AML-193 (cell line): ENCODE data around the gene DARS2.
"Not testable (repeated sequence)": the region's sequence is repeated elsewhere in the genome, so short reads cannot be mapped to it uniquely, and the experiment has no call there.

Experiments used
- DNase-seq, 2 experiments: peaks; one replicate each; lab custom pipeline; 2025; lab: John Stamatoyannopoulos, UW

Gene DARS2, protein sequence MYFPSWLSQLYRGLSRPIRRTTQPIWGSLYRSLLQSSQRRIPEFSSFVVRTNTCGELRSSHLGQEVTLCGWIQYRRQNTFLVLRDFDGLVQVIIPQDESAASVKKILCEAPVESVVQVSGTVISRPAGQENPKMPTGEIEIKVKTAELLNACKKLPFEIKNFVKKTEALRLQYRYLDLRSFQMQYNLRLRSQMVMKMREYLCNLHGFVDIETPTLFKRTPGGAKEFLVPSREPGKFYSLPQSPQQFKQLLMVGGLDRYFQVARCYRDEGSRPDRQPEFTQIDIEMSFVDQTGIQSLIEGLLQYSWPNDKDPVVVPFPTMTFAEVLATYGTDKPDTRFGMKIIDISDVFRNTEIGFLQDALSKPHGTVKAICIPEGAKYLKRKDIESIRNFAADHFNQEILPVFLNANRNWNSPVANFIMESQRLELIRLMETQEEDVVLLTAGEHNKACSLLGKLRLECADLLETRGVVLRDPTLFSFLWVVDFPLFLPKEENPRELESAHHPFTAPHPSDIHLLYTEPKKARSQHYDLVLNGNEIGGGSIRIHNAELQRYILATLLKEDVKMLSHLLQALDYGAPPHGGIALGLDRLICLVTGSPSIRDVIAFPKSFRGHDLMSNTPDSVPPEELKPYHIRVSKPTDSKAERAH

DNA sequence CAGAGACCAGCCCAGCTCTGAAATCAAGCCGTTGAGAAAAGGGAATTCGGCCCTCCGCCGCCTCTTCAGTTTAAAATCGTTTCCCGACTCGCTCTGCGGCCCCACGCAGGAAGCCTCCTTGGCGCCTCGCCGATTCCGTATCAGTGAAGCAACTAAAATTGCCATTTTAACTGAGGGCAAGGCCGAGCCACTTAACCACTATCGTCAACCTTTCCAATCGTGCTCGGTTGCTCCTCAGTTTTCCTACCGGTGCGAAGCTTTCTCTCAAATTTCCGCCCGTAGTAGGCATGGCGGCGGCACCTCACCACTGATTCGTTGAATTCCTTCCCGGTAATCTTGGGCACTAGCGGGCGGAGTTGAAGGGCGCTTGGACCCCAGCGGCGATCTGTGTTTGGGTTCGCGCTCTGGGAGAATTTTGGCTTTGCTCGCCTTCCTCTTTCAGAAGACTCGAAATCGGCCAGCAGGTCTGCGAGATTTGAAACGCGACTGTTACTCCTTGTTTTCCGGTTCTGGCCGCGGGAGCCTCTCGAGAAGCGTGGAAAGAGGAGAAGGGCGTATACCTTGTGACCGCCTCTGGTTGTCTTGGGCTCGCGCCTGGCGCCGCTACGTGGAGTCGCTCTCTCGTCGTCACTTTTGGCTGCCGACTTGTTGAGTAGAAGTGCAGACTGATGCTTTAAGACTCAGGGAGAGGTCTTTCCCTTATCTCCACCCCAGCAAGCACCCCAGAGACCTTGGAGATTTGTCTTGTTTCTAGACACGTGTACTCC, at the start of gene DARS2, which contains the start of gene CENPL:
DARS2 (plus strand) TSS at position 359 of the 767 bp plus-strand sequence. CDS start 557 bp downstream, outside the sequence.
CENPL (minus strand) TSS at position 569 of the 767 bp plus-strand sequence. CDS start 13,584 bp downstream, outside the sequence.
- peak; percentile 95 to 96 for DNase-seq

- DNase-seq: no peak
Observed at GRCh38 chr1:173775578-173776226, 48.8 kb upstream of the DARS2 start.

- DNase-seq: no peak
Observed at GRCh38 chr1:173779936-173780335, 44.5 kb upstream of the DARS2 start.

DNA sequence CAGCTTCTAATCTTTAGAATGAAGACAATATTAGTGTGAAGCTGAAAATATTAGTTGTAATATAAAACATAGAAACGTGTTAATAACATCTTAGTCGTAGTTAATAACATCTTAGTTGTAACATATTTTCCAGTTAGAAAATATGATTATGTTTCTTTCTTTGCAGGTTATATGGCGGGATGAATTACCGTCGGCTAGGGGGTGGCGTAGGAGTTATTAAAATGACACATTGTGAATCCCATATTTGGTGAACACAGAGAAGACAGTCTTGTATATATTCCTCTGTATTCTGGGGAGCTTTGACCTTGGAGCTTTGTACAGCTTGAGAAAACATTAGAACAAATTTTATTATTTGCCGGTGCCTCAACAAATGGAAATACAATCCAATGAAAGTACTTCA, 39.5 kb upstream of the DARS2 start:
- no peak for DNase-seq

- DNase-seq: no peak
Observed at GRCh38 chr1:173789841-173790240, 34.6 kb upstream of the DARS2 start.

DNA sequence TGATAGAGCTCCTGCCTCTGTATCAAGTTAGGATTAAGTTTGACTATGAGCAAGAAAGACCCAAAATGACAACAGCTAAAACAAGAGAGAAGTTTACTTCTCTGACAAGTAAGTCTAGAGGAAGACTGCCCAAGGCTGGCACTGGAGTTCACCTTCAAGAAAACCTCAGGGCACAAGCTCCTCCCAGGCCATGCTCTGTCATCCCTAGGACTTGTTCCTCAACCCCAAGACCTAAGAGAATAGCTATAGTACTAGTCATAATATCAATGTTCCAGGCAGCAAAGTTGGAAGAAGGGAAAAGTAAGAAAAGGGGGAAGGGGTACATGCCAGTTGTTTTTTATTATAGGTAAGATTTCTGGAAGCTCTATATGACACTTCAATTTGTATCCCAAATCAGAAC, 26.4 kb upstream of the DARS2 start:
- DNase-seq: no peak

DNA sequence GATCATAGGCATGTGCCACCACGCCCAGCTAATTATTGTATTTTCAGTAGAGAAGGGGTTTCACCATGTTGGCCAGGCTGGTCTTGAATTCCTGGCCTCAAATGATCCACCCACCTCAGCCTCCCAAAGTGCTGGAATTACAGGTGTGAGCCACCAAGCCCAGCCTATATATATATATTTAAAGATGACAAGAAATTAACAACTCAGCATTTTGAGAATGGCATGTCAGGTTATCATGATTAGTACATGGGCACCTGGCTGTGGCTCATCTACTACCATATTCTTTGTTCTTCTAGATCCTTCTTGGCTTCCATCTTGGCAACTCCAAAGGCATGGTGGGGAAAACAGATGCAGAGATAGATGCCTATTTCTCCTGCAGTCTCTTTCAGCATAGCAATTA, 24.5 kb upstream of the DARS2 start:
- not testable (repeated sequence) for DNase-seq

DNA sequence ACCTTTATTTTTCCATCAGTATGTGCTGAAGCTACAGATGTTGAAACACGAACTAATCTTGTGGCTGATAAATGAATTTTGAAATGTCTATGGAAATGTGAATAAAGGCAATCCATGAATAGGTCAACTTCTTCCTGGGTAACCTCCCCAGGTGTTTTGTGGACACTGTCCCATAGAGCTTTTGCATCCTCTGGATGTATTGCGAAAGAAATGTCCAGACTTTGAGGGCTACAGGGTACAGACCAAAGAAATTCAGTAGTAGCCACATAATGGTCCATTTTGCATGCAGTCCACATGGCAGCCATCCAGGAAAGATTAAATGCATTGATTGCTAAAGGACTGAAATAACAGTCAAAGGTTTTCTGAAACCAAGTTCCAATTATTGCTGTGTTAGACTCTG, 21.5 kb upstream of the DARS2 start:
- no peak for DNase-seq

- DNase-seq: not testable (repeated sequence)
Observed at GRCh38 chr1:173813654-173814053, 10.8 kb upstream of the DARS2 start.

DNA sequence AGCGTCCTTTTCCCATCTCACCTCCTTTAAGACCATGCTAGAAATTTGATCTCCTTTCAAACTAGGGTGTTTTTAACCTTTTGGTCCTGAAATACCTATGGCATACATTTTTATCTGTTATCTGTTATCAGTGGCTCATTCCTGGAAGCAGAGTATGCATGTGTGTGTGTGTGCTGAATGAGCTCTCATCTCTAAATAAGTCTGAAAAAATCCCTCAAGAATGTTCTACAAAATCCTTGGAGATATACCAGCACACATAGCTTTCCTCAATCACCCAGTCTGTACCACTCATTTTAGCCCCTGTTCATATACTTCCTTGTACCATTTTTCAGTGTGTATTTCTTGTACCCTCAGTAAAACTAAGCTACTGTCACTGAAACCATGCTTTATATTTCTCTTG, 6.0 kb upstream of the DARS2 start:
- DNase-seq: no peak

DNA sequence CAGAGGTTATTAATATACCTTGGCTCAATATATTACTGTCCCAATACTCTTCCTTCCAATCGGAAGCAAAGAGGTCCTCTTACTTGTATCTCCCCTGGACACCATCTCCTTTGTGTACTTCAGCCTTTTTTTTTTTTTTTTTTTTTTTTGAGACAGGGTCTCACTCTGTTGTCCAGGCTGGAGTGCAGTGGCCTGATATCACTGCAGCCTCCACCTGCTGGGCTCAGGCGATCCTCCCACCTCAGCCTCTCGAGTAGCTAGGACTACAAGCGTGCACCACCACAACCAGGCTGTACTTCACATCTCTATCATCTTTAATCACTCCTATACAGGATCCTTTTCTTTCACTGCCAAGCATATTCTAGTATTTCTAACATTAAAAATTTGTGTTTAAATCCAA, 2.8 kb upstream of the DARS2 start:
- DNase-seq: no peak

DNA sequence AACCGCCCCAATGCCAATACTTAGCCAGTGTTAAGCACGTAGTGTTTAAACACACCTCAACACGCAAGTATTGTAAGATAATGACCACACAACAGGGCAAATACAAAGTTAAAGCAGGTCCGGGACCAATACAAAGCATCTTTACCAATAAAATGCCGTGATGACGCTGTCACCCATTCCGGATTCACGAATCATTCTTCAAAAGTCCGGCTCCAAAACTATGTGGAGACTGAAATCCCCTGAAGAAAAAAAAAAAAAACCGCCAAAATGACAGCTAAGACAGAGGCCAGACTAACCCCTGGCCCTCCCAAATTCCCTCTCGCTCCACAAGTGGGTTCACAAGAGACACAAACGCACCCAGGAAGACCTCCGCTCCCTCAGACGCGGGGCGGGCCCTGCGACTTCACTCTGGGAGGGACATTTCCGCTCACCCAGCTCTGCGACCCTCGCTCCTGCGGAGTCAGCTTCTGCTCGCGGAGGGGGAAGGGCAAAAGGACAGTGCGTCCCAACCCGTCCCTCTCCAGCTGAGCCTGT, 625 bp upstream of the DARS2 start:
- DNase-seq: no peak

GRCh38 chr1:173827611-173828010, 3.1 kb downstream of the DARS2 start:
- no peak for DNase-seq

DNA sequence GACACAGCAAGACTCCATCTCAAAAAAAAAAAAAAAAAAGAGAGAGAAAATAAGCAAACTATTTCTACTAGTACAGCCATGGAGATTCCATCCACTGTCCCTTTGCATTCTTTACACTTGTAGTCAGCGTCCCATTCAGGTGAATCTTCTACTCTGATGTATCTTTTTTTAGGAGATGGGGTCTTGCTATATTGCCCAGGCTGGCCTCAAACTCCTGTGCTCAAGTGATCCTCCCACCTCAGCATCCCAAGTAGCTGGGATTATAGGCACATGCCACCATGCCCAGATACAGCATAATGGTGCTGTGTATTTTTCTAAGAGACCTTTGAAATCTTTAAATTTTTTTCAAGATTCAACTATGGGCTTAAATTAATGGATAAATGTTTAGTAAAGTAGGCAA, 8.3 kb downstream of the DARS2 start:
- DNase-seq: no peak

GRCh38 chr1:173852105-173852504, 27.6 kb downstream of the DARS2 start:
- no peak for DNase-seq

GRCh38 chr1:173853074-173853473, 28.6 kb downstream of the DARS2 start:
- no peak for DNase-seq

- DNase-seq: no peak
Observed at GRCh38 chr1:173856014-173856413, 31.5 kb downstream of the DARS2 start.

GRCh38 chr1:173856903-173857302, 32.4 kb downstream of the DARS2 start:
- DNase-seq: no peak

DNA sequence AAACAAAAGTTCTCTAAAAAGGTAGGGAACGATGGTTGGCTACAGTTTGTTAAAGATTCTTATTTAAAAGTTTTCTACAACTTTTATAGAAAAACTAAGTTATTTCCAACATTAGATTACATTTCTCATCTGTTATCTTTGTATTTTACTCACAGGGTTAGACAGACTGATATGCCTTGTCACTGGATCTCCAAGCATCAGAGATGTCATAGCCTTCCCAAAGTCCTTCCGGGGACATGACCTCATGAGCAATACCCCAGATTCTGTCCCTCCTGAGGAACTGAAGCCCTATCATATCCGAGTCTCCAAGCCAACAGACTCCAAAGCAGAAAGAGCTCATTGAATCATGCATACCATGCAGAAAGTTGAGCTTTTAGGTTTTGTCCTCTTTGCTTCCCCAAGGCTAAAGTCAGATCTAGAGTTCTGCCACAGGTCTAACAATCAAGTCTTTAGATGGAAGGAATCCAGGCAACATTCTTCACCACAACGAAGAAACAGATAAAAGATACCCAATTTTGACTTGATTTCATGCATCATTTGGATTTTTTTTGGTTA, 33.0 kb downstream of the DARS2 start:
- DNase-seq: no peak

- DNase-seq: not testable (repeated sequence)
Observed at GRCh38 chr1:173859547-173859946, 35.1 kb downstream of the DARS2 start.

- no peak for DNase-seq
Observed at GRCh38 chr1:173860065-173860464, 35.6 kb downstream of the DARS2 start.
